HG02852 (cell line): ENCODE measurements around the gene SLC9A7.

Source experiments
- ATAC-seq: cut with Tn5 transposase; IDR thresholded peaks from one replicate; pipeline ENCODE4 v1.9.1; 2021; ENCODE audit warnings: mild to moderate bottlenecking, moderate library complexity; ENCODE audit not compliant: unreplicated experiment

SLC9A7 gene

GRCh38 chrX:46707274-46707965 lies 51.5 kb downstream of the SLC9A7 start:
- ATAC-seq, result no peak

DNA sequence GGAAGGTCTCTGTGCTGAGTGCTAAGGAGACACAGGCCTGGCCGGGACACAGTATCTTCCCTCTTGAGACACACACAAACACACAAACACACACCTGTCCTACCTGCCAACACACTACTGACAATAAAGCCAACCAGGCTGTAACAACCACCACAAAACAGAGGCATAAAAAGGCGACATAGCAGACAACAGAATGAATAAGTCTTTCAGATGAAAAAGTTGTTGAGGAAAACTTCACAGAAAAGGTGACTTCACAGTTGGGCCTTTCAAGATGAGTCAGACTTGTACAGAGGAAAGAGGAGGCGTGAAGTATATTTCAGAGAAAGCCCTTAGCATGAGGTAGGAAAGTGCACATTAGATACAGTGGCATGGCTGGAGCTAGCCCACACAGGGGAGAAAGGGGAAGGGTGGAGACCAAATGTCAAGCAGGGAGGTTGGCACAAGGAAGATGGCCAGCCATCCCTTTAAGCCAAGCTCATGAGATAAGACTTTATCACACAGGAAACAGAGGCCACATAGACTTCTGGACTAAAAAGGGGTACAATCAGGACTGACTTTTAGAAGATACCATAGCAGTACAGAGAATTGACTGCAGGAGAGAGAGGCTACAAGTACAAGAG lies 54.0 kb downstream of the SLC9A7 start:
- peak; percentile 95 for ATAC-seq

GRCh38 chrX:46703980-46704379 lies 54.9 kb downstream of the SLC9A7 start:
- no peak for ATAC-seq

- ATAC-seq, result no peak
Observed at GRCh38 chrX:46698691-46699090, 60.2 kb downstream of the SLC9A7 start.

- no peak for ATAC-seq
Observed at GRCh38 chrX:46695491-46695890, 63.4 kb downstream of the SLC9A7 start.

GRCh38 chrX:46694549-46694948 lies 64.4 kb downstream of the SLC9A7 start:
- no peak for ATAC-seq

- ATAC-seq, result peak; percentile 61
Observed at GRCh38 chrX:46693149-46693548, 65.8 kb downstream of the SLC9A7 start.

- no peak for ATAC-seq
Observed at GRCh38 chrX:46690818-46691217, 68.1 kb downstream of the SLC9A7 start.

DNA sequence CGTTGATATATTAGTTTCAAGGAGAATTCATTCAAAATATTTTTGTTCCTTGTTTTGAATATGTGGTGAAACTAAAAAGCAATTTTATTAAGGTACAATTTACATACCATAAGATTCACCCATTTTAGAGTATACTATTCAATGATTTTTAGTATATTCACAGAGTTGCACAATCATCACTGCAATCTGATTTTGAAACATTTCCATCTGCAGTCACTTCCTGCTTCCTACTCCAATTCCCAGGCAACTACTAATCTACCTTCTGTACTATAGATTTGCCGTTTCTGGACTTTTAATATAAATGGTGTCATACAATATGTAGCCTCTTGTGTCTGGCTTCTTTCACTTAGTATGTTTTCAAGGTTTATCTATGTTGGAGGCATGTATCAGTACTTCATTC lies 71.3 kb downstream of the SLC9A7 start:
- ATAC-seq, result no peak

GRCh38 chrX:46686003-46686645 lies 72.8 kb downstream of the SLC9A7 start:
- ATAC-seq, result peak; percentile 69

DNA sequence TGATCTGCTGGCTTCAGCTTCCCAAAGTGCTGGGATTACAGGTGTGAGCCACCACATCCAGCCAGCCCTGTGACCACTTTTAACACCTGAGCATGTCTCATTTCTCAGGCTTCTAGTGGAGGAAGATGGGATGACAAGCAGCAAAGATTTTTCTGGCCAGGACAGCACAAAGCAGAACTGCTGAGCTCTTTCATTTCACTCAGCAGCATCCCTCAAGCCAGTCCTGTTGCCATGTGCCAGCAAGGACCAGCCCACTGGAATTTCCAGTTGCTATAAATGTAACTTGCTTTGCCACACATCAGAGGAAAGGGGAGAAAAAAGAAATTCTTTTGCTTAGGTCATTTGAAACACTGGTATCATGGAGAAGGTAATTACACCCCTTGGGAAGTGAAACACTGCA lies 75.9 kb downstream of the SLC9A7 start:
- ATAC-seq, result no peak

DNA sequence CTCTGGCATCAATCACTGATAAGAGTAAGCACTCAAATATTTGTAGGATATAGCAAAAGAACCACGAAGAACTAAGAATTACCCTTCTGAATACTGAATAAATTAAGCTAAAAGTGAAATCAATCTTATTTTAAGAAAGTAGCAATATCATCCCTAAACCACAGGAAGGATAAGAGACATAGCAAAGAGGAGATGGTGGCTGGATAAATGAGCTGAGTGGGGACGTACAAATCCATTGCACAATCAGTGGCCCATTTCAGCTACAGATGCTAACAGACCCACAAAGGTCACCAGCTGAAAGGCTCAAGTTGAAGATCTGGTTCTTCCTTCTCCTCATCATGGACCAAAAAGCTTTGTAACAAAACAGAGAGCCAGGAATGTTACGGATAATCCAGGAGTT lies 77.1 kb downstream of the SLC9A7 start:
- no peak for ATAC-seq

GRCh38 chrX:46678232-46678631 lies 80.7 kb downstream of the SLC9A7 start:
- no peak for ATAC-seq

DNA sequence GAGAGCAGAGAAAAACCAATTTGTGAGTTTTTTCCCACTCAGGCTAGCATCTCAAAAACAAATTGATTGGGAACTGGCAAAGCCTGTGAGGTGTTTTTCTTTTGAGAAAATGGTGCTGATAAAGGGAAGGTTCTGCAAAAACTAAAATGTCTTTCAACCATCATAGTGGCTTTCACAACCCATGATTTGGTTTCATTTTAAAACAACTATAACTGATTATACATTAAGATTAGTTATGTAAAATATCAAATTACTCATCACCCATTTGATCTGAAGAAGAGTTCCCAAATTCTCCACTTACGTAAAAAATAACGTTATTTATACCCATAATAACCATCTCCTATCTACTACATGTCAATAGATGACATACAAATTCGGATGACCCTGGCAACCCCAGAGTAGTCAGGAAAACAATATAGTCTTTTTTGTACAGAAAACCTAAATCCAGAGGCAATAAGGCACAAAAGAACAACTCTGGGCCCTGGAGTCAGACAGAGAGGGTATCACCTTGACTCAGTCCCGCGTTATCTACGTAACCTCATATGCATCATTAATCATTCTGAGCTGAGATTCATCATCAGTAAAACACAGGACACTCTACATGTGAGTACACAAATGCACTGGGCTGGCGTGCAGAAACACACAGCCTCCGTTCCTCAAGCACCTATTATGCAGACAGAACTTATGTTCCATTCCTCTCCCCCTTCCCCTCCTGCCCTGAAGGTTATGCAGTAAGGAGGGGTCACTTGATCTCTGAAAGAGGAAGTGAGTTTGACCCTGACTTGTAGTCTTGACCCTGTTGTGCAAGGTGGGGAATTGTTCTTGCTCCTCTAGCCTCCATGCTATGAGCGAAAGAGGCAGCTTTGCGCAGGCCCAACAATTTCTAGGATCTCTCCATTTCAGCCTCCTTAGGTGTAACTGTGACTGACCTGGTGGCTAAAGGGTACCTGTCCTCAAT lies 82.2 kb downstream of the SLC9A7 start:
- ATAC-seq, result no peak

GRCh38 chrX:46673620-46674359 lies 85.1 kb downstream of the SLC9A7 start:
- ATAC-seq, result no peak

DNA sequence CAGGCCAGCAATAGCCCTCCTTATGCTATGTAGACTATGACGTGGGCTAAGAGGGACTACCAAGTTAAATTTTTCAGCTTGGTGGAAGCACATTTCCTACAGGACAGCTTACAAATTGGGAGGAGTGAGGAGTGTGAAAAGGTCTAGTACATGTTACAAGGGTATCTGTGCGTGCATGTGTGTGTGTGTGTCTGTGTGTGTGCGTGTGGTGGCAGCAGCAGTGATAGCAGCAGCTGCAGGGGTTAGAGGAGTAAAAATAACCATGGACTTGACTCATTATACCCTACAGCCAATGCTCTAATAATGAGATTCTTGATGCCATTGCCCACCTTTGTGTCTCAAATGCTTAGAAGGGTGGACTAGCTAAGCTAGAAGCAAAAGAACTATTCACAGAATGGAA lies 88.6 kb downstream of the SLC9A7 start:
- no peak for ATAC-seq

GRCh38 chrX:46666831-46667230 lies 92.1 kb downstream of the SLC9A7 start:
- ATAC-seq, result no peak

GRCh38 chrX:46665232-46666152 lies 93.4 kb downstream of the SLC9A7 start:
- no peak for ATAC-seq

DNA sequence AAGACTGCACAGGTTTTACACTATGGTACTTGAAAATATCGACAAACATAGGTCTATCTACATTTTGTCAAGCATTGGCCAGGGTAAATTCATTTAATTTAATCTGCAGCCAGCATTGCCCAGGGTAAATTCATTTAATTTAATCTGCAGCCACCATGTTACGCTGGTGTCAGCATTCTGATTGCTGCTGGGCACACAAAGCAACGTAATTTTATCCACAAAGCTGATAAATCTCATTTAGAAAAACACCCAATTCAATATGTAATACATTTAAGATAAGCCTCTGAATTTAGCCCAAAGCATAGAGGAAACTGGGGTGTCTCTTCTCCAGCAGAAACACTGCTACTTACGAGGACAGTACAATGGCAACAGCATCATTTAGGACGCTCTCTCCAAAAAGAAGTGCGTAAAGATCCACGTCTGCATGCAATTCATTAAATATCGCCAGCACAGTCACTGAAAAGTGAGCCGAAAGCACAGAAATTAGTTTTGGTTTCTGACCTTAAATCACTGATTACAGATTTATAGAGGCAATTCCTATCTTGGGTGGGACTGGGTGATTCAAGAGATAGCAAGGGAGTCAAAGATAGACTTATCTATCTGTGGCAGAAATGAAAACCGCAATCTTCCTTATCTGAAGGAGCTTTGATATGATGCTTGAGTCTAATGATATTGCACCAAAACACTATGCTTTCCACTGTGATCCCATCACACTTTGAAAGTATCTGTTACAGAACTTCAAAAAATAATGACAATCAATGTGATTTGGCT lies 96.5 kb downstream of the SLC9A7 start:
- ATAC-seq, result no peak
